Endothelial cell of umbilical vein (primary cell): ENCODE measurements around the gene SCAF11. TPM values are rescaled to one million over a fixed set of nuclear protein-coding genes. Genes with fewer than 3 reads are reported as not detected.

Source experiments
- BruUV-seq: library from RNA; stranded (reverse); fragments of 400-500 nt; replicated peaks from 2 replicates; lab custom pipeline; 2021; lab: Mats Ljungman, UMichigan
- CTCF ChIA-PET: fragments of 300-600, 350-600 bp; sonication (Branson Sonifier 250); formaldehyde crosslinking; loops from one replicate; lab custom pipeline; 2021; ENCODE audit warnings: antibody characterized with exemption, inconsistent platforms; lab: Charles Lee
- POLR2A ChIA-PET: fragments of 300-600, 350-600 bp; sonication (Branson Sonifier 250); formaldehyde crosslinking; loops from one replicate; lab custom pipeline; 2021; ENCODE audit warnings: antibody characterized with exemption, inconsistent platforms; lab: Charles Lee
- DNase-seq: peaks from one replicate; pipeline ENCODE4 v3.0.0-alpha.2; 2011; ENCODE audit warnings: low read depth, low spot score
- FAIRE-seq: peaks from 2 replicates; lab custom pipeline; 2011; peaks lifted over from hg19 to GRCh38; lab: Jason Lieb, UNC
- H2AFZ ChIP-seq: 2 replicates; pipeline ENCODE4 v1.6.0; 2012; ENCODE audit warnings: low read depth, low read length, control low read depth, inconsistent platforms
- H3K27ac ChIP-seq: 2 replicates; pipeline ENCODE4 v1.5.1; 2011; ENCODE audit warnings: low read depth, mild to moderate bottlenecking, control low read depth, low read length, moderate library complexity; ENCODE audit not compliant: insufficient read depth
- H3K27me3 ChIP-seq, 2 experiments: 2 replicates each; pipeline versions ENCODE4 v1.6.0 to v1.6.1; 2011; ENCODE audit warnings: low read length in 2 of 2, mixed read lengths in 1 of 2; ENCODE audit not compliant: control insufficient read depth in 2 of 2, insufficient read depth in 2 of 2
- H3K36me3 ChIP-seq, 2 experiments: 2 replicates in 1 of 2; 3 replicates in 1 of 2; pipeline ENCODE4 v1.5.1; 2011; ENCODE audit warnings: low read length in 2 of 2, mild to moderate bottlenecking in 1 of 2, moderate library complexity in 1 of 2; ENCODE audit not compliant: control insufficient read depth in 2 of 2, insufficient read depth in 2 of 2; ENCODE audit errors: extremely low read depth in 1 of 2
- H3K4me1 ChIP-seq: 3 replicates; pipeline ENCODE4 v1.5.1; 2011; ENCODE audit warnings: mild to moderate bottlenecking, low read length; ENCODE audit not compliant: control insufficient read depth, insufficient read depth; ENCODE audit errors: extremely low read depth
- H3K4me2 ChIP-seq: 2 replicates; pipeline ENCODE4 v1.6.1; 2011; ENCODE audit warnings: low read length, control low read depth, mixed read lengths; ENCODE audit not compliant: insufficient read depth
- H3K4me3 ChIP-seq, 3 experiments: fragments of 200-600 bp in 1 of 3; sonication (generic), shearing (Covaris generic) in 1 of 3; replicated peaks in 1 of 3; 2 replicates each; pipeline ENCODE4 v1.5.1; 2011 to 2016; ENCODE audit warnings: control low read depth in 3 of 3, low read length in 3 of 3, mild to moderate bottlenecking in 2 of 3, inconsistent platforms in 1 of 3, low read depth in 1 of 3, moderate library complexity in 1 of 3; ENCODE audit not compliant: insufficient read depth in 1 of 3
- H3K79me2 ChIP-seq: 2 replicates; pipeline ENCODE4 v1.6.0; 2012; ENCODE audit warnings: low read length, inconsistent platforms; ENCODE audit not compliant: control insufficient read depth, insufficient read depth
- H3K9ac ChIP-seq: replicated peaks from 2 replicates; pipeline ENCODE3; 2011; ENCODE audit warnings: low read length, control low read depth; ENCODE audit not compliant: insufficient read depth; ENCODE audit errors: extremely low read depth
- H3K9me1 ChIP-seq: replicated peaks from 3 replicates; pipeline ENCODE4 v1.6.0; 2011; ENCODE audit warnings: mild to moderate bottlenecking, low read length; ENCODE audit not compliant: control insufficient read depth, insufficient read depth; ENCODE audit errors: extremely low read depth
- H3K9me3 ChIP-seq: replicated peaks from 2 replicates; pipeline ENCODE4 v1.5.1; 2012; ENCODE audit warnings: low read length, inconsistent platforms; ENCODE audit not compliant: control insufficient read depth, insufficient read depth
- H4K20me1 ChIP-seq: replicated peaks from 2 replicates; pipeline ENCODE3; 2011; ENCODE audit warnings: mild to moderate bottlenecking, low read length; ENCODE audit not compliant: control insufficient read depth, insufficient read depth; ENCODE audit errors: extremely low read depth
- GATA2 ChIP-seq: IDR thresholded peaks from 2 replicates; pipeline ENCODE4 v1.7.0; 2011; ENCODE audit warnings: low read depth, mild to moderate bottlenecking, moderate library complexity, mixed read lengths, low read length; ENCODE audit not compliant: insufficient read length, insufficient read depth
- POLR2A ChIP-seq: IDR thresholded peaks from 2 replicates; pipeline ENCODE4 v1.6.1; 2012; ENCODE audit warnings: low read depth, mild to moderate bottlenecking, control low read depth, low read length
- POLR2AphosphoS5 ChIP-seq: IDR thresholded peaks from 2 replicates; pipeline ENCODE4 v1.6.1; 2012; ENCODE audit warnings: low read depth, mild to moderate bottlenecking, control low read depth, low read length, moderate library complexity; ENCODE audit not compliant: insufficient read depth
- dilution Hi-C: fragments of 300-500 bp; cut with MboI; formaldehyde crosslinking; loops from one replicate; pipeline ENCODE4 v1.15.0; 2019; ENCODE audit warnings: low sequenced_read_pairs; ENCODE audit not compliant: extremely low pct_ligation_motif_present
- intact Hi-C: fragments of 100-400 bp; cut with micrococcal nuclease; formaldehyde crosslinking; loops from one replicate; pipeline ENCODE4 v1.10.0; 2022
- polyA plus RNA-seq, 4 experiments: library from polyadenylated mRNA; depleted of rRNA in 3 of 4; stranded (reverse) in 3 of 4; unstranded in 1 of 4; fragments of >200 nt; gene quantifications; 2 replicates each; pipeline versions ENCODE4 v1.2.1 to v1.2.3, GENCODE V29; 2011 to 2012; ENCODE audit warnings: missing spikeins in 1 of 4
- total RNA-seq: library from RNA; stranded (reverse); gene quantifications from 2 replicates; pipeline ENCODE4 v1.2.3, GENCODE V29; 2021

SCAF11 gene
- total and polyA plus RNA-seq, 2 donors (not counting 3 experiments of a cell fraction or from before 2014, with no cell fraction given) = 20.9 to 109 TPM

- TF ChIP-seq GATA2 = no peak
- FAIRE-seq = no peak
- H3K27ac ChIP-seq = no peak overlapping the region
- peaks cover 22% of the 10 kb centered on the region for H3K4me1 ChIP-seq
- H3K4me3 ChIP-seq = no peak overlapping the region
- H3K9me1 ChIP-seq = no peaks in the 10 kb centered on the region
- H3K36me3 ChIP-seq = no peaks in the 10 kb centered on the region
- POLR2A ChIA-PET = no interaction called here
- no TSS peak for BruUV-seq
- intact Hi-C loops = no loop called here
- H3K79me2 ChIP-seq = peaks cover 93% of the 10 kb centered on the region
- CTCF ChIA-PET = interaction anchor here (0.5 kb wide), 1 partner anchor 11 kb away, joined by 3 read pairs; no protein-coding TSS in a partner anchor
- no peak for DNase-seq
- dilution Hi-C loops = no loop called here
- H3K9me3 ChIP-seq = no peaks in the 10 kb centered on the region
- no peak overlapping the region for H3K4me2 ChIP-seq
- H3K27me3 ChIP-seq = no peaks in the 10 kb centered on the region
- no peak overlapping the region for H3K9ac ChIP-seq
- no peak overlapping the region for H2AFZ ChIP-seq
- peaks cover 15% of the 10 kb centered on the region for H4K20me1 ChIP-seq
Observed at GRCh38 chr12:45978108-45978507, 12.3 kb downstream of the SCAF11 start.

GRCh38 chr12:45977620-45978019 is 12.8 kb downstream of the SCAF11 start:
- no peak for TF ChIP-seq POLR2A
- TF ChIP-seq POLR2AphosphoS5 = no peak
- Histone ChIP-seq H3K4me3 (no peak overlapping the region), H3K4me2 (no peak overlapping the region), H3K9me1 (no peaks in the 10 kb centered on the region), H3K27ac (no peak overlapping the region), H3K79me2 (peaks cover 90% of the 10 kb centered on the region), H3K27me3 (no peaks in the 10 kb centered on the region), H3K9ac (no peak overlapping the region), H4K20me1 (peaks cover 15% of the 10 kb centered on the region), H3K9me3 (no peaks in the 10 kb centered on the region), H2AFZ (no peak overlapping the region), H3K4me1 (peaks cover 24% of the 10 kb centered on the region), H3K36me3 (no peaks in the 10 kb centered on the region)
- DNase-seq = no peak
- no TSS peak for BruUV-seq
- FAIRE-seq = no peak
- POLR2A ChIA-PET = no interaction called here
- intact Hi-C loops (no loop called here), dilution Hi-C loops (no loop called here)
- CTCF ChIA-PET = no interaction called here
